ENCODE results near the gene SAMM50. TPM values are rescaled to one million over a fixed set of nuclear protein-coding genes. Genes with fewer than 3 reads are reported as not detected.

Gene SAMM50
- total RNA-seq, 1 experiment from 2014 or later: 67.2 TPM

GRCh38 chr22:43968614-43969013 is 13.4 kb downstream of the SAMM50 start:
- no peak for DNase-seq (ENCODE audit: low spot score)
- no TSS peak for BruUV-seq (replicated peaks)
- Histone ChIP-seq H3K36me3 (ENCODE audit: insufficient read depth, low read length, poor library complexity, severe bottlenecking) (peaks cover 51% of the 10 kb centered on the region), H3K4me3 (ENCODE audit: low read depth, low read length, poor library complexity, severe bottlenecking) (no peak overlapping the region), H3K27ac (ENCODE audit: low read depth, low read length, poor library complexity, severe bottlenecking) (no peak overlapping the region), H3K27me3 (replicated peaks; ENCODE audit: insufficient read depth, low read depth, low read length, poor library complexity) (no peaks in the 10 kb centered on the region), H3K9me3 (ENCODE audit: low read depth, low read length, poor library complexity, severe bottlenecking) (no peaks in the 10 kb centered on the region), H3K4me1 (ENCODE audit: insufficient read depth, low read length, poor library complexity, severe bottlenecking) (no peaks in the 10 kb centered on the region)
- intact Hi-C loops (cut with micrococcal nuclease; ENCODE audit: unreplicated experiment): no loop called here
- TF ChIP-seq CTCF (conservative IDR thresholded peaks at IDR 0.05; ENCODE audit: low read depth, low read length) (no peak), EZH2 (IDR thresholded peaks at IDR 0.05; ENCODE audit: borderline replicate concordance, low read depth, low read length, poor library complexity, severe bottlenecking) (no peak)
- ChIA-PET CTCF (no interaction called here), POLR2A (ENCODE audit: low non-redundant PET) (no interaction called here)

- intact Hi-C loops (cut with micrococcal nuclease; ENCODE audit: unreplicated experiment): no loop called here
- Histone ChIP-seq H3K9me3 (ENCODE audit: low read depth, low read length, poor library complexity, severe bottlenecking) (no peaks in the 10 kb centered on the region), H3K4me3 (ENCODE audit: low read depth, low read length, poor library complexity, severe bottlenecking) (no peak overlapping the region), H3K27me3 (replicated peaks; ENCODE audit: insufficient read depth, low read depth, low read length, poor library complexity) (no peaks in the 10 kb centered on the region), H3K27ac (ENCODE audit: low read depth, low read length, poor library complexity, severe bottlenecking) (no peak overlapping the region), H3K4me1 (ENCODE audit: insufficient read depth, low read length, poor library complexity, severe bottlenecking) (no peaks in the 10 kb centered on the region), H3K36me3 (ENCODE audit: insufficient read depth, low read length, poor library complexity, severe bottlenecking) (peaks cover 49% of the 10 kb centered on the region)
- CTCF ChIA-PET: no interaction called here
- no peak for DNase-seq (ENCODE audit: low spot score)
- no TSS peak for BruUV-seq (replicated peaks)
- TF ChIP-seq CTCF (conservative IDR thresholded peaks at IDR 0.05; ENCODE audit: low read depth, low read length): no peak
- no peak for TF ChIP-seq EZH2 (IDR thresholded peaks at IDR 0.05; ENCODE audit: borderline replicate concordance, low read depth, low read length, poor library complexity, severe bottlenecking)
- POLR2A ChIA-PET (ENCODE audit: low non-redundant PET): no interaction called here
Observed at GRCh38 chr22:43969021-43969878, 14.0 kb downstream of the SAMM50 start.

GRCh38 chr22:43969989-43970755 is 14.9 kb downstream of the SAMM50 start:
- ChIA-PET POLR2A (ENCODE audit: low non-redundant PET) (no interaction called here), CTCF (no interaction called here)
- no peak overlapping the region for H3K27ac ChIP-seq (ENCODE audit: low read depth, low read length, poor library complexity, severe bottlenecking)
- intact Hi-C loops (cut with micrococcal nuclease; ENCODE audit: unreplicated experiment): no loop called here
- no peaks in the 10 kb centered on the region for H3K9me3 ChIP-seq (ENCODE audit: low read depth, low read length, poor library complexity, severe bottlenecking)
- no TSS peak for BruUV-seq (replicated peaks)
- no peak for DNase-seq (ENCODE audit: low spot score)
- H3K4me3 ChIP-seq (ENCODE audit: low read depth, low read length, poor library complexity, severe bottlenecking): no peak overlapping the region
- no peaks in the 10 kb centered on the region for H3K27me3 ChIP-seq (replicated peaks; ENCODE audit: insufficient read depth, low read depth, low read length, poor library complexity)
- peaks cover 44% of the 10 kb centered on the region for H3K36me3 ChIP-seq (ENCODE audit: insufficient read depth, low read length, poor library complexity, severe bottlenecking)
- no peaks in the 10 kb centered on the region for H3K4me1 ChIP-seq (ENCODE audit: insufficient read depth, low read length, poor library complexity, severe bottlenecking)
- TF ChIP-seq CTCF (conservative IDR thresholded peaks at IDR 0.05; ENCODE audit: low read depth, low read length) (no peak), EZH2 (IDR thresholded peaks at IDR 0.05; ENCODE audit: borderline replicate concordance, low read depth, low read length, poor library complexity, severe bottlenecking) (no peak)
